ENCODE data around the gene MACROD2. TPM values are rescaled to one million over a fixed set of nuclear protein-coding genes. Genes with fewer than 3 reads are reported as not detected.

MACROD2 gene
- total RNA-seq, 2 donors from 2014 or later, result 0.95 to 4.2 TPM

- H3K36me3 ChIP-seq, result no peaks in the 10 kb centered on the region
- H3K9me3 ChIP-seq, result no peaks in the 10 kb centered on the region
- ATAC-seq (ENCODE audit: insufficient number of reproducible peaks, low FRiP score, low read depth), result no peak
- DNase-seq (ENCODE audit: low spot score), result no peak
- no peaks in the 10 kb centered on the region for H3K27me3 ChIP-seq (replicated peaks; ENCODE audit: insufficient read depth)
- H3K4me1 ChIP-seq (ENCODE audit: control insufficient read depth in 1 of 2, low read depth in 2 of 2), result peaks cover 3 to 21% of the 10 kb centered on the region in 2 donors
- H3K27ac ChIP-seq, result no peak overlapping the region
- TF ChIP-seq CTCF (IDR thresholded peaks at IDR 0.05), result no peak
- H3K4me3 ChIP-seq, result no peak overlapping the region
These were observed 1923.8 kb downstream of the MACROD2 start for GRCh38 chr20:15919118-15919517.

- Histone ChIP-seq H3K4me1 (ENCODE audit: control insufficient read depth in 1 of 2, low read depth in 2 of 2) (peaks cover 0 to 13% of the 10 kb centered on the region in 2 donors), H3K36me3 (no peaks in the 10 kb centered on the region), H3K27me3 (replicated peaks; ENCODE audit: insufficient read depth) (no peaks in the 10 kb centered on the region), H3K4me3 (no peak overlapping the region), H3K27ac (no peak overlapping the region), H3K9me3 (no peaks in the 10 kb centered on the region)
- no peak for TF ChIP-seq CTCF (IDR thresholded peaks at IDR 0.05)
- no peak for ATAC-seq (ENCODE audit: insufficient number of reproducible peaks, low FRiP score, low read depth)
- no peak for DNase-seq (ENCODE audit: low spot score)
These were observed 1926.6 kb downstream of the MACROD2 start for GRCh38 chr20:15921930-15922329.

- no peak for TF ChIP-seq CTCF (IDR thresholded peaks at IDR 0.05)
- Histone ChIP-seq H3K4me3 (no peak overlapping the region), H3K27ac (no peak overlapping the region), H3K9me3 (no peaks in the 10 kb centered on the region), H3K4me1 (ENCODE audit: control insufficient read depth in 1 of 2, low read depth in 2 of 2) (peaks cover 0 to 7% of the 10 kb centered on the region in 2 donors), H3K36me3 (no peaks in the 10 kb centered on the region), H3K27me3 (replicated peaks; ENCODE audit: insufficient read depth) (no peaks in the 10 kb centered on the region)
- DNase-seq (ENCODE audit: low spot score) (no peak), ATAC-seq (ENCODE audit: insufficient number of reproducible peaks, low FRiP score, low read depth) (no peak)
These were observed 1927.2 kb downstream of the MACROD2 start for GRCh38 chr20:15922556-15922955.

- no peak for TF ChIP-seq CTCF (IDR thresholded peaks at IDR 0.05)
- no peak for DNase-seq (ENCODE audit: low spot score)
- H3K27ac ChIP-seq, result no peak overlapping the region
- no peaks in the 10 kb centered on the region for H3K27me3 ChIP-seq (replicated peaks; ENCODE audit: insufficient read depth)
- no peak overlapping the region for H3K4me3 ChIP-seq
- no peaks in the 10 kb centered on the region for H3K36me3 ChIP-seq
- no peaks in the 10 kb centered on the region for H3K9me3 ChIP-seq
- H3K4me1 ChIP-seq (ENCODE audit: control insufficient read depth in 1 of 2, low read depth in 2 of 2), result peaks cover 0 to under 1% of the 10 kb centered on the region in 2 donors
- no peak for ATAC-seq (ENCODE audit: insufficient number of reproducible peaks, low FRiP score, low read depth)
These were observed 1927.9 kb downstream of the MACROD2 start for GRCh38 chr20:15923030-15923776.

- TF ChIP-seq CTCF (IDR thresholded peaks at IDR 0.05), result no peak
- Histone ChIP-seq H3K9me3 (no peaks in the 10 kb centered on the region), H3K4me3 (no peak overlapping the region), H3K4me1 (ENCODE audit: control insufficient read depth in 1 of 2, low read depth in 2 of 2) (no peaks in the 10 kb centered on the region), H3K27ac (no peak overlapping the region), H3K27me3 (replicated peaks; ENCODE audit: insufficient read depth) (no peaks in the 10 kb centered on the region), H3K36me3 (no peaks in the 10 kb centered on the region)
- DNase-seq (ENCODE audit: low spot score), result no peak
- no peak for ATAC-seq (ENCODE audit: insufficient number of reproducible peaks, low FRiP score, low read depth)
These were observed 1929.2 kb downstream of the MACROD2 start for GRCh38 chr20:15924556-15924955.
